Spleen (tissue), 11 donors: ENCODE data around the gene RYR3. TPM values are rescaled to one million over a fixed set of nuclear protein-coding genes. Genes with fewer than 3 reads are reported as not detected.
"Not testable (repeated sequence)": the region's sequence is repeated elsewhere in the genome, so short reads cannot be mapped to it uniquely, and the experiment has no call there.

ENCODE experiments used
- DNase-seq: peaks from one replicate; pipeline ENCODE4 v3.0.0-alpha.2; 2020
- H3K27ac ChIP-seq, 8 donors: fragments of 200-600 bp; sonication (generic) in 7 of 8; 1 replicate in 4 of 8; 2 replicates in 4 of 8; pipeline versions ENCODE4 v1.5.0 to v1.8.0; 2016 to 2021; ENCODE audit warnings: inconsistent platforms in 4 of 8, mild to moderate bottlenecking in 4 of 8, moderate library complexity in 1 of 8
- H3K27me3 ChIP-seq, 7 donors: fragments of 200-600 bp; sonication (generic) in 6 of 7; replicated peaks in 1 of 7; 1 replicate in 4 of 7; 2 replicates in 3 of 7; pipeline versions ENCODE4 v1.5.0 to v1.8.0; 2016 to 2021; ENCODE audit warnings: inconsistent platforms in 3 of 7, mild to moderate bottlenecking in 1 of 7
- H3K36me3 ChIP-seq, 6 donors: fragments of 200-600 bp; sonication (generic) in 5 of 6; 1 replicate in 4 of 6; 2 replicates in 2 of 6; pipeline versions ENCODE4 v1.5.0 to v1.8.0; 2016 to 2021; ENCODE audit warnings: inconsistent platforms in 2 of 6
- H3K4me1 ChIP-seq, 6 donors: fragments of 200-600 bp; sonication (generic) in 5 of 6; 1 replicate in 3 of 6; 2 replicates in 3 of 6; pipeline versions ENCODE4 v1.5.0 to v1.8.0; 2016 to 2021; ENCODE audit warnings: inconsistent platforms in 3 of 6
- H3K4me3 ChIP-seq, 8 donors: fragments of 200-600 bp; sonication (generic) in 7 of 8; 1 replicate in 4 of 8; 2 replicates in 4 of 8; pipeline versions ENCODE4 v1.5.0 to v1.8.0; 2016 to 2021; ENCODE audit warnings: inconsistent platforms in 4 of 8, mild to moderate bottlenecking in 4 of 8, moderate library complexity in 2 of 8
- H3K9me3 ChIP-seq, 8 donors: fragments of 200-600 bp; sonication (generic) in 7 of 8; 1 replicate in 4 of 8; 2 replicates in 4 of 8; pipeline versions ENCODE4 v1.5.0 to v1.8.0; 2016 to 2021; ENCODE audit warnings: inconsistent platforms in 4 of 8
- POLR2A ChIP-seq, 3 donors: fragments of 450-650 bp; IDR thresholded peaks; one replicate each; pipeline ENCODE4 v1.5.1; 2017; ENCODE audit warnings: antibody characterized with exemption in 3 of 3, mild to moderate bottlenecking in 1 of 3
- POLR2AphosphoS5 ChIP-seq, 3 donors: sonication (generic); formaldehyde crosslinking; IDR thresholded peaks; one replicate each; pipeline ENCODE4 v1.5.1; 2017; ENCODE audit warnings: antibody characterized with exemption in 3 of 3
- WGBS, 5 donors: extraction: QIAGEN DNeasy Blood & Tissue Kit in 3 of 5; methylation state at CpG; one replicate each; pipeline versions ENCODE4 v1.1.5 to v1.1.7; 2013 to 2018; 5-methylcytosine and 5-hydroxymethylcytosine counted together
- intact Hi-C: fragments of 100-400 bp; cut with DNase I; formaldehyde crosslinking; loops from one replicate; pipeline ENCODE4 v1.15.0; 2023; ENCODE audit warnings: low total_unique reads
- polyA plus RNA-seq, 3 donors: library from polyadenylated mRNA; stranded (reverse); fragments of 200-250 nt; gene quantifications; one replicate each; pipeline ENCODE4 v1.2.1, GENCODE V29; 2013
- total RNA-seq, 7 donors: library from RNA; depleted of rRNA in 3 of 7; stranded (reverse); fragments of >200 nt in 3 of 7; fragmentation: NEBNext Ultra II Directional in 4 of 7; extraction: Animal tissue kit (Norgen Biotek cat#: 25700) in 4 of 7; gene quantifications; one replicate each; pipeline versions ENCODE4 v1.1.0 to v1.2.1, GENCODE V29; 2016 to 2021
- TF ChIP-seq, protein P1 (sequence below), 11 experiments: fragments of 200-600 bp in 7 of 11; fragments of 450-650 bp in 4 of 11; sonication (generic) in 4 of 11; IDR thresholded peaks in 8 of 11; conservative IDR thresholded peaks in 3 of 11; 1 replicate in 7 of 11; 2 replicates in 4 of 11; pipeline versions ENCODE4 v1.4.0 to v1.8.0; 2016 to 2021; ENCODE audit warnings: antibody characterized with exemption in 11 of 11, inconsistent platforms in 4 of 11, mild to moderate bottlenecking in 1 of 11
- donor health status: healthy with polysubstance abuse.
- donor health status: DM: no; HTN: no; CAD: no; lungs with moderate emphysema.
- donor health status: DM: no; HTN: no; CAD: no.
- donor health status: Bipolar disorder and iron deficiency.
- donor health status: healthy.
- donor health status: DM: no; HTN: no; CAD: no.
- donor health status: DM: yes; HTN: yes; CAD: no.

RYR3 gene
- total and polyA plus RNA-seq, 10 donors, result 0.11 to 5.9 (median 1.3) TPM

DNA sequence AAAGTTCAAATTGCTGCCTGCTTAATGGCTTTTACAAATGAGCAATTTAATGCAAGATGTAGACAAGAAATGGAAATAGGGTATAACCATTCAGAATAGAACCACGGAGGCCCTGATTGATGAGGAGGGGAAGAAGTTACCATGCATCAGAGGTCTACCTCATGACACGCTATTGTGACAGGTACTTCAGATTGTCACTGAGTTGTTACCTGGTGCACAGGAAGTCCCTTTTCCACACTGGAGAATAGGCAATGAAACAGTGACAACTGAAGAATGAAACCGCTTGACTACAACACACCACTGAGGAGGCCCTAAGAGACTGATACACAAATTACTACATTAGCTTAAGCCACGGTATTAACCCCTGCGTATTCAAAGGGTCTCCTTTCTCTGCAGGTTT is 251.2 kb downstream of the RYR3 start:
- TF ChIP-seq, protein P1, sequence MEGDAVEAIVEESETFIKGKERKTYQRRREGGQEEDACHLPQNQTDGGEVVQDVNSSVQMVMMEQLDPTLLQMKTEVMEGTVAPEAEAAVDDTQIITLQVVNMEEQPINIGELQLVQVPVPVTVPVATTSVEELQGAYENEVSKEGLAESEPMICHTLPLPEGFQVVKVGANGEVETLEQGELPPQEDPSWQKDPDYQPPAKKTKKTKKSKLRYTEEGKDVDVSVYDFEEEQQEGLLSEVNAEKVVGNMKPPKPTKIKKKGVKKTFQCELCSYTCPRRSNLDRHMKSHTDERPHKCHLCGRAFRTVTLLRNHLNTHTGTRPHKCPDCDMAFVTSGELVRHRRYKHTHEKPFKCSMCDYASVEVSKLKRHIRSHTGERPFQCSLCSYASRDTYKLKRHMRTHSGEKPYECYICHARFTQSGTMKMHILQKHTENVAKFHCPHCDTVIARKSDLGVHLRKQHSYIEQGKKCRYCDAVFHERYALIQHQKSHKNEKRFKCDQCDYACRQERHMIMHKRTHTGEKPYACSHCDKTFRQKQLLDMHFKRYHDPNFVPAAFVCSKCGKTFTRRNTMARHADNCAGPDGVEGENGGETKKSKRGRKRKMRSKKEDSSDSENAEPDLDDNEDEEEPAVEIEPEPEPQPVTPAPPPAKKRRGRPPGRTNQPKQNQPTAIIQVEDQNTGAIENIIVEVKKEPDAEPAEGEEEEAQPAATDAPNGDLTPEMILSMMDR (IDR thresholded peaks at IDR 0.05 in 8 of 11, conservative IDR thresholded peaks at IDR 0.05 in 3 of 11), result no peak
- TF ChIP-seq POLR2A (IDR thresholded peaks at IDR 0.05), result no peak
- TF ChIP-seq POLR2AphosphoS5 (IDR thresholded peaks at IDR 0.05), result no peak
- 83 to 92% (median 89%) methylated on average over 5 of the region's 5 CpGs for WGBS, 5 donors
- intact Hi-C loops, result no loop called here

DNA sequence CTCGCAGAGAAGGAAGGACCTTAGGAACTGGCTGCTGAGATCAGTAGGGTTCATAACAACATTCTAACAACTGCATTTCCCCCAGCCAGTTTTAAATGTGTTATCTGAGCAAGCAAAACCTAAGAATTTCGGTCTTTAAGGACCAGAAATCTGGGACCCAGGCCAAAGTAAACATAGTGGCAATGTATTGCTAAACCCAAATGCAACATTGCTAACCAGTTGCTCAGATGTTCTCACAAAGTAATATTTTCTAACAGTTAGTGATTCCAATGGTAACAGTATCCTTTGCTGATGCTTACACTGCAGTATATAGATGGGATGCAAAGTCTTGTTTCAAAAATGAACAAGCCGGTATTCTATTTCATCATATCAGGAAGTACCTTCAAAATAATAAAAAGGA is 254.3 kb downstream of the RYR3 start:
- Histone ChIP-seq H3K27ac (no peak overlapping the region), H3K36me3 (no peaks in the 10 kb centered on the region), H3K9me3 (peaks cover 0 to 8% (median 0%) of the 10 kb centered on the region in 8 donors), H3K4me3 (no peak overlapping the region), H3K27me3 (no peaks in the 10 kb centered on the region), H3K4me1 (no peaks in the 10 kb centered on the region)
- no peak for TF ChIP-seq POLR2A (IDR thresholded peaks at IDR 0.05)
- TF ChIP-seq POLR2AphosphoS5 (IDR thresholded peaks at IDR 0.05), result no peak
- TF ChIP-seq, protein P1 (IDR thresholded peaks at IDR 0.05 in 8 of 11, conservative IDR thresholded peaks at IDR 0.05 in 3 of 11), result no peak
- WGBS, 5 donors, result 40 to 57% (median 48%) methylated on average over 3 of the region's 3 CpGs
- intact Hi-C loops, result no loop called here
- no peak for DNase-seq

More for the DNA sequence above, 251.2 kb downstream of the RYR3 start:
- H3K27me3 ChIP-seq, result no peaks in the 10 kb centered on the region
- no peaks in the 10 kb centered on the region for H3K36me3 ChIP-seq
- H3K4me1 ChIP-seq, result no peaks in the 10 kb centered on the region
- H3K27ac ChIP-seq, result no peak overlapping the region
- H3K4me3 ChIP-seq, result no peak overlapping the region
- no peak for DNase-seq
- peaks cover 0 to 8% (median 0%) of the 10 kb centered on the region in 8 donors for H3K9me3 ChIP-seq

DNA sequence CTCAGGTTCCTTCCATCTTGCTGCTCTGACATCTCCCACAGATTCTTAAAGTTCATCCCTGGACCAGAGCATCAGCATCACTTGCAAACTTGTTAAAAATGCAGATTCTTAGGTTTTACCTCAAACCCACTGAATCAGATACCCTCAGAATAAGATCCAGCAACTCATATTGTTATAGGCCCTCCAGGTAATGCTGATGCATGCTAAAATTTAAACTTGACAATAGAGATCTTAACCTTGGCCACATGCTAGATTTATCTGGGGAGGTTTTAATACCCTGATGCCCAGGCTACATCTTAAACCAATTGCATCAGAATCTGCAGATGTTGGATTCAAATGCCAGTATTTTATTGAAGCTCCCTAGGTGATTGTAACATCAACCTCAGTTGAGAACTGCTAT is 256.9 kb downstream of the RYR3 start:
- H3K4me1 ChIP-seq, result no peaks in the 10 kb centered on the region
- H3K27ac ChIP-seq, result no peak overlapping the region
- DNase-seq, result no peak
- TF ChIP-seq, protein P1 (IDR thresholded peaks at IDR 0.05 in 8 of 11, conservative IDR thresholded peaks at IDR 0.05 in 3 of 11), result no peak
- TF ChIP-seq POLR2A (IDR thresholded peaks at IDR 0.05), result no peak
- no peak for TF ChIP-seq POLR2AphosphoS5 (IDR thresholded peaks at IDR 0.05)
- intact Hi-C loops, result no loop called here
- no peaks in the 10 kb centered on the region for H3K36me3 ChIP-seq
- H3K9me3 ChIP-seq, result peaks cover 0 to 8% (median 0%) of the 10 kb centered on the region in 8 donors
- H3K27me3 ChIP-seq, result no peaks in the 10 kb centered on the region
- no peak overlapping the region for H3K4me3 ChIP-seq

DNA sequence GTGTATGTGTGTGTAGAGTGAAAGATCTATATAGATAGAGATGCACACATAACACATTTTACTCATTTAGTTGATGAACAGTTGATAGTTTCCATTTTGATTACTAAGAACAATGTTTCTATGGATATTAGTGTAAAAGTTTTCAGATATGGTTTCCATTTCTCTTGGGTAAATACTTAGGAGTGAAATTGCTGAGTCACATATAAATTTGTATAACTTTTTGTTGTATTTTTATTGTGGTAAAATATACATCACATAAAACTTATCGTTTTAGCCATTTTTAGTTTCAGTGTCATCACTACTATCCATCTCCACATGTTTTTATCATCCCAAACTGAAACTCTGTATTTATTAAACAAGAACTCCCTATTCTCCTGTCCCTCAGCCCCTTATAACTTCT is 258.3 kb downstream of the RYR3 start:
- Histone ChIP-seq H3K27ac (no peak overlapping the region), H3K27me3 (no peaks in the 10 kb centered on the region), H3K9me3 (peaks cover 0 to 8% (median 0%) of the 10 kb centered on the region in 8 donors), H3K4me3 (no peak overlapping the region), H3K36me3 (no peaks in the 10 kb centered on the region), H3K4me1 (no peaks in the 10 kb centered on the region)
- DNase-seq, result no peak
- intact Hi-C loops, result no loop called here
- TF ChIP-seq, protein P1 (IDR thresholded peaks at IDR 0.05 in 8 of 11, conservative IDR thresholded peaks at IDR 0.05 in 3 of 11), result no peak
- TF ChIP-seq POLR2AphosphoS5 (IDR thresholded peaks at IDR 0.05) (no peak), POLR2A (IDR thresholded peaks at IDR 0.05) (no peak)
- WGBS, 5 donors, result 81 to 95% (median 89%) methylated on average over 1 of the region's 1 CpG

DNA sequence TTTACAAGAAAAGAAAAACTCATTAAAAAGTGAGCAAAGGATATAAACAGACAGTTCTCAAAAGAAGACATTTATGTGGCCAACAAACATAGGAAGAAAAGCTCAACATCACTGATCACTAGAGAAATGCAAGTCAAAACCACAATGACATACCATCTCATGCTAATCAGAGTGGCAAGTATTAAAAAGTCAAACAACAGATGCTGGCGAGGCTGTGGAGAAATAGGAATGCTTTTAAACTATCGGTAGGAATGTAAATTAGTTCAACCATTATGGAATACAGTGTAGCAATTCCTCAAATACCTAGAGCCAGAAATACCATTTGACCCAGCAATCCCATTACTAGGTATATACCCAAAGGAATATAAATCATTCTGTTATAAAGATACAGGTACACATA is 267.1 kb downstream of the RYR3 start:
- WGBS, 5 donors, result 46 to 91% (median 90%) methylated on average over 2 of the region's 2 CpGs
- intact Hi-C loops, H3K4me3 ChIP-seq, H3K27me3 ChIP-seq, DNase-seq, H3K27ac ChIP-seq, H3K9me3 ChIP-seq, H3K4me1 ChIP-seq, H3K36me3 ChIP-seq: not testable (repeated sequence)
